ENCODE results near the gene LY6G6F.

LY6G6F gene

DNA sequence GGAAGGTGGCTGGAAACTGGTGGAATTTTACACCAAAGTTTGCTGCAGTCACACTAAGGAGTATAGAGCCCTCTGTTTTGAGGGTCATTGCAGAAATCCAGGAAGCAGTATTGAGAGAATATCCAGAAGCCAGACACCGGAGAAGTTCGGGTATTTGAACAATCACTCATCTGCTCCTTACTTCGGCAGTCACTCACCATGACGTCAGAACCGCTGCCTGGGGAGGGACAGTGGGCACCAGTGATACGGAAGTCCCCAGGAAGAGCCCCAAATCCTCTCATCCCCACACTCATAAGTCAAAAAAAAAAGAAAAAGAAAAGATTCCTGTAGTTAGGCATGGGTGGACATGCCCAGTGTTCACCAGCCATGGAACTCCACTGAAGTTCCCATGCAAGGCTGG is 29.8 kb upstream of the LY6G6F start:
- DNase-seq, result no peak

GRCh38 chr6:31677955-31678354 is 28.7 kb upstream of the LY6G6F start:
- DNase-seq, result no peak

- peak; percentile 48 for DNase-seq
Observed at GRCh38 chr6:31680226-31681134, 26.2 kb upstream of the LY6G6F start, which contains the start of gene LY6G5C. Gene LY6G5C, minus strand, starts transcription at chr6:31681067. Its CDS starts 694 bp downstream, at chr6:31680373.

DNA sequence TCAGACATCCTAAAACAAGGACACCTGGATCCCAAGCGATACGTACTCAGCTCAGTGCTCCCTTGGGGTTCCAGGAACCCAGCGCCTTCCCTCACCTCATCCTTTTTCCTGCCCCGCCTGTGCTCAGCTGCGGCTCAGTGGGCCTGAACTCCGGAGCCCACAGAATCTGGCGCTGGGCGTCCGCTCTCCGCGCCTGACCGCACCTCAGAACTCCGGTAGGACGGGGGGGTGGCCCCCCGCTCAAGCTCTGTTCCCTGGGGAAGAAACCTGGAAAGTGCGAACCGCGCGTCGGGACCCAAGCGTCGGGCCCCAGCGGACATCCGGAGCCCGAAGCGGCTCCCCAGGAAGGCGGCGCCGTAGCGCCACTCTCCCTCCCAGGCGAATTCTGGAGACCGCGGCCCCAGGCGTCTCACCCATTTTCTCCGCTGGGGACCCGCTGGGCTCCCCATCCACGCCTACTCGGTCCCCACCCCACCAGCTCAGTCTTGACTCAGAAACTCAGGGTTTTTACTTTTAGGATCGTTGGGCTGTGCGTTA is 25.5 kb upstream of the LY6G6F start:
- no peak for DNase-seq

- DNase-seq, result no peak
Observed at GRCh38 chr6:31683591-31683990, 23.1 kb upstream of the LY6G6F start.

GRCh38 chr6:31686483-31686882 is 20.2 kb upstream of the LY6G6F start:
- DNase-seq, result no peak

DNA sequence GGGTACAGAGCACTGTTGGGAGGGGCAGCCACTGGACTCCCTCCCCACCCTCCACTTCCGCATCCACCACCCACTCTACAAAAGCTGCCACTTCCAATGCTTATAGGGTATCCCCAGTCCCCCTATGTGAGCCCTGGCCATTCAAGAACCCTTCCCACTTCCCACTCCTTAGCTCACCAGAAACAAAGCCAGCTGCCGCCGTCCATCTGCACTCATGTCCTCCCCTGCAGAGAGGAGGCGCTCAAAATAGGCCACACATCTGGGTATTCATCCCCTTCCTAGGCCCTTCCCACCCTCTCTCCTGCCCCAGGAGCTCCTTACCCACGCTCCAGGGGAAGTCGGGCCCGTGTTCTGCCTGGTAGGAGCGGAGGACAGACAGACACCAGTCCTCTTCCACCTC is 19.3 kb upstream of the LY6G6F start:
- no peak for DNase-seq

DNA sequence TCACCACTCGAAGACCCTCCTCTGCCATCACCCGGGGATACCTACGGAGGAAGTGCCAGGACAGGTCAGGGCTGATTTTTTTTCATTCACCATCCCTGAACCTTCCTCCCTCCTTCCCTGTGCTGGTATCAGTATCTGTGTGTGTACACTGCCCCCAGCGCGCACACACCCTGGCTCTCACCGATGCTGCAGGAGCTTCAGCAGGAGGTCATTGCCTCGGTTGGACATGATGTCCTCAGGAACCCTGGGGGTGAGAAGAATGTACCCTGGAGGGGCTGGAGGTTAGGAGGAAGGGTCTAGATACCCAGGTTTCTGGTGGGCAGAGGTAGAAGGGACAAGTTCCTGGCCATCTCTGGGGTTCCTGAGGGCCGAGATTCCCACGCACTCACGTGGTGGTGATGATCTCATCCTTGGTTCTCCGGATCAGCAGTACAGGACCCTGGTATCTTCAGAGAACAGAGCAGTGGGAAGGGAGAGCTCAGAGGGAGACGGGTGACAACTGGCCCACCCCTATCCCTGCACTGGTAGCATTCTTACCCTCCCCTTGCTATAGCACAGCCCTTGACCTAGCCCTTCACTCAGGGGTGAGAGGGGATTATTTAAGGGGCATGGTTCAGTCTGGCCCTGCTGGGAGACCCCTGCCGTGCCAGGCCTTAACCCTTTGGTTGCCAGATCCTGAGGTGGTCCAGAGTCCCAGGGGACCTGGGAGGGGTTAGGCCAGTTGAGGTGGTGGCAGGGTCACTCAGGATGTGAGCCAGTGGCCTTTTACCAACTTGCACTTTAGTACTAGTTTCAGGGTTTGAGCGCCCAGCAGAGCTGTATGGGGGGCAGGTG is 18.6 kb upstream of the LY6G6F start:
- no peak for DNase-seq

DNA sequence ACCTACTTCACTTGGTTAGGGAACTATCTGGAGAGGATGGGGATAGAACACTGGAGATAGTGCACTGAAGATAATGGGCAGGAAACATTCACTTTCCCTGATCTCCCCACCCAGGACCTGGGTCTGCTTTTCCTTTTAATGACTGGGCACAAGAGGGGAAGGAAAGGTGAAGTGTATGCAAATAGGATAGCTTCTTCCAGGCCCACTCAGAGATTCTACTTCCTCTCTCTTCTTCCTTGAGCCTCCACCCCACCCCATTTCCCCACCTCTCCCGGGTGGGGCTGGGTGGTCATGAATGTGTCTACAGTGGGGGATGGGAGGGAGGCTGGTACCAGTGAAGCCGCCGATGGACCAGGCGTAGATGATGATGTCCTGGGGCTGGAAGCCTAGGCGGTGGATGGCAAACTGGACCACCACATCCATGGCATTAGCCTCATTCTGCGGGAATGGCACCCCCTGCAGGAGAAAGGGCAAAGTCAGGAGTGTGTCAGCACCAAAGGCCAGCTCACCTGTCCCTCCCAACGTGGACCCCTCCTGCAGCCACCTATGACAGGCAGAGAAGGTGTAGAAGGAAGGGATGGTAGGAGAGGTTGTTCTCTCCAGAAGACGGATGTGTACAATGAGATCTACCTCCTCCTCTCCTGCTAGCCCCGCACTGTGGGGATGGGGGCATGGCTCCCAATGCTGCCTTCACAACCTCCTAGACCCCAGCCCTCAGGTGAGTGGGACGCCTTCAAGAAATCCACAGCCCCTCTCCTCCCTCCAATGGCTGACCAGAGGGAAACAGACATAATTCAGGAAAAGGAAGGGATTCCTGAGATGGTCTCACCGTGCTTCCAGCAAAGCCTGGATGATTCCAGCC is 17.2 kb upstream of the LY6G6F start:
- no peak for DNase-seq

- DNase-seq, result no peak
Observed at GRCh38 chr6:31690231-31691077, 16.2 kb upstream of the LY6G6F start.

GRCh38 chr6:31691078-31691463 is 15.6 kb upstream of the LY6G6F start:
- DNase-seq, result no peak

GRCh38 chr6:31691564-31692108 is 15.0 kb upstream of the LY6G6F start:
- no peak for DNase-seq

GRCh38 chr6:31692353-31692752 is 14.3 kb upstream of the LY6G6F start:
- DNase-seq, result no peak

GRCh38 chr6:31692886-31693285 is 13.8 kb upstream of the LY6G6F start:
- no peak for DNase-seq

DNA sequence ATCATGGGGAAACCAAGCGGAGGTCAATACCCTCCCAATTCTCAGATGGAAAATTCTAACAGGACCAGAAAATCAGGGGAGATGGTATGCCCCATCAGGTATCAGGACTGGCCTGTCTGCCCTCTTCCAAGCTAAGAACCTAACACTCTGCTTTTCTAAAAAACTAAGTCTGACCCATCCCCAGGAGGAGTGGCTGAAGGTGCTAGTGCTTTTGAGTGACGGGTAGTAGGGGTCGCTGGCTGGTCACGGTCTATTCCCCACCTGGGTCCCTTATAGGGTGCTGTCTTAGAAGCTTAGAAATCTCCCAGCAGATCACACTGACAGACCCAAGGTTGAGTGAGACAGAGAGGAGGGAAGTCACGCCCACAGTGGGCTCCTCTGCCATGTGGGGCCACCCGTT is 13.1 kb upstream of the LY6G6F start:
- DNase-seq, result no peak

GRCh38 chr6:31697555-31697954 is 9.1 kb upstream of the LY6G6F start:
- no peak for DNase-seq

- no peak for DNase-seq
Observed at GRCh38 chr6:31700740-31701401, 5.8 kb upstream of the LY6G6F start.

DNA sequence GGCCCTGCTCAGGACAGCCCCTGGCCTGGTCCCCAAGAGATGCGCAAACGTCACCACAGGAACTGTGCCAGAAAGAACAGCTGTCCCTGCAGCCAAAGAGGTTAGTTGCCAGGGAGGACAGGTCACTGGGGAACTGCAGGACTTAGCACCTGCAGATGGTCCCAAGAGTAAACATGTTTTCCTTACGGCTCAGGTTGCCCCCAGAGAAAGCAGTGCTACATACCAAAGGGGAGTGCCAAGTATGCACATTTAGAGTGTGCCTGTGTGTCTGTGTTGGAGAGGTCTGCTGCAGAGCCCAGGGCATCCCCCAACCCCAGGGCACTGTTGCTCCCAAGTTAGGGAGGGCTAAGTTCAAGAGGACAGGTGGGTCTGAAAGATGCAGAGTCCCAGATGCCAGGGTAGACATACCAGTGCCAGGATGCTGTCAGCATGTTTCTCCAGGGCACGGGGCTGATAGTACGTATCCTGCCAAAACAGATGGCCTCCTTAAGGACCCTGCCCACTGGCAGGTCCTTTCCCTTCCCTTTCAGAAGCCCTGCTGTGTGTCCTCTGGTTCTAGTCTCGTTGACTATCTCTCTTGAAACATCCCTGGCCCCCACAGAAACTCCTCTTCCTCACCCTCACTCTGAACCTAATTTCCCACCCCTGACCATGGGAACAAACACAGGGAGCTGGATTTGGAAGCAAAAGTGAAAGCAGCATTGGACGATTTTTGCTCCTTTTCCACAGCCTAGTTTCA is 4.8 kb upstream of the LY6G6F start:
- DNase-seq, result no peak

DNA sequence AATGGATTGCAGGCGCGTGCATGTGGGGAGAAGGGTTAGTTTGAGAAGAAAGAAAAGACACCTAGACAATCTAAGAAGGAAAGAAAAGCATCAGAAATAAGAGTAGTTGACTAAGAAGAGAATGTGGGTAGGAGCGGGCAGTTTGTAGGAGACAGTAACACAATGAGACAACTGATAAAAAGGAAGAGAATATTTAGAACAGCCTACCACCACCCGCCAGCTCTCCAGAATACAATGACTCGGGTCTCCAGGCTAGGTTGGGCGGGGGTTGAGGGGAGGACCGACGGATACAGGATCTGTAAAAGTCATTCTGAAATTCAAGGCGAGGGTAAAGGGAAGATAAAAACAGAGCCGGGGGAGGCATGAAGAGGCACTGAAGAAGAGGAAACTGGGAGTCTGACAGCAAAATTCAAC is 4.3 kb upstream of the LY6G6F start:
- peak; percentile 7 for DNase-seq

Measured in activated T-cell treated with anti-CD3 and anti-CD28 coated beads for 4 hours (primary cell).